ENCODE results near the gene CAMKK1.
"Not testable (repeated sequence)": the region's sequence is repeated elsewhere in the genome, so short reads cannot be mapped to it uniquely, and the experiment has no call there.

The CAMKK1 gene

DNA sequence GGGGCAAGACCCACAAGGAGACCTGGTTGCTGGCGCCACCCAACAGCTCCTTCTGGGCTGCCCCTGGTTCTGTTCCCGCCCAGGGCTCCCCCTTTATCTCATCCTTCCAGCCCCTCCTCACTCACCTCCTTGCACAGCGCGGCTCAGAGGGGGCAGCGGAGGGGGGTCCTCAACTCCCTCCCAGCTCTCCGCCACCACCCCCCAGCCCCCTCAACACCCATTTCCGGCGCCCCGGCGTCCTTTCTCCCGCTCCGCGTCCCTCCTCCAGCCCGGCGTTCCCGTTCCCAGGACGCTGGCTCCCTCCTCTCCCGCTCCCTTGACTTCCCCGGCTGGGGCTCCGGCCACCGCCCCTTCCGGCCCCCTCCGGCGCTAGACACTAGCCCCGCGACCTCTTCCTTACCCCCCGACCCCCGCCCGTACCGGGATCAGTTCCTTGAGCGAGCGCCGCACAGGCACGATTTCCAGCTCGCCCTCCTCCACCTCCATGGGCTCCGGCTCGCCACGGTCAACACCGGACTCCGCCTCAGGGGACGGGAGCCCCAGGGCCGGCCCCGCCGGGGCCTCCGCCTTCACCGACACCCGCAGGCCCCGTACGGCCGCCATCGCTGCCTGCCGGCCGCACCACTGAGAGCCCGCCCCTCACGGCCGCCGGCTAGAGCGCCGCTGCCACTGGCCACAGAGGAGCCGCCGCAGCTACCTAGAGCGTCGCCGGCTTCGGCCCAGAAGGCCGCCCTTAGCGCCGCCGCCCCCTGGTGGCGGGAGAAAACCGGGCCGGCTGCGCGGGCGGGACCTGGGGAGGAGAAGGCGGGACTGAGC is 47.0 kb downstream of the CAMKK1 start, which contains the start of gene NCBP3:
TSS of gene NCBP3 (minus strand) at position 626 of the 816 bp plus-strand sequence. CDS start at position 603, 23 bp downstream.
- DNase-seq (ENCODE audit: low read depth), result peak; percentile 90

DNA sequence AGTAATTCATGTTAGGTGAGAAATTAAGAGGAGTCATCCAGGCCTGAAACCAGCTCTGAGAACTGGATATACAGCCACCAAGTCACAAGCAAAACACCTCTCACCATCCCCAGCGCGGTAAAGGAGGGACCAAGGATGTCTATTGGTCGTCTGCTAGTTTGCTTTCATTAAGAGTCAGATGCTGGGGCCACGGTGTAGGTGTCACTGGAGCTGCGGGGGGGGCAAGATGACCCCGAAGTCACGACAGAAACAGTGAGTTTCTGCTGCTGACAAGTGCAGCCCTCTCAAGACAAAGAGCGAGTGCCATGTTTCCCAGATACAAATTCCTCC is 47.6 kb downstream of the CAMKK1 start:
- DNase-seq (ENCODE audit: low read depth), result peak; percentile 17

DNA sequence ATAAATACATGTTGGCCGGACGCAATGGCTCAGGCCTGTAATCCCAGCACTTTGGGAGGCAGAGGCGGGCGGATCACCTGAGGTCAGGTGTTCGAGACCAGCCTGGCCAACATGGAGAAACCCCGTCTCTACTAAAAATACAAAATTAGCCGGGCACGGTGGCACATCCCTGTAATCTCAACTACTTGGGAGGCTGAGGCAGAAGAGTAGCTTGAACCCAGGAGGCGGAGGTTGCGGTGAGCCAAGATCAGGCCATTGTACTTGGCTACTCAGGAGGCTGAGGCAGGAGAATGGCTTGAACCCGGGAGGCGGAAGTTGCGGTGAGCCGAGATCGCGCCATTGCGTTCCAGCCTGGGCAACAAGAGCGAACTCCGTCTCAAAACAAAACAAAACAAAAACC is 48.3 kb downstream of the CAMKK1 start:
- not testable (repeated sequence) for DNase-seq (ENCODE audit: low read depth)

DNA sequence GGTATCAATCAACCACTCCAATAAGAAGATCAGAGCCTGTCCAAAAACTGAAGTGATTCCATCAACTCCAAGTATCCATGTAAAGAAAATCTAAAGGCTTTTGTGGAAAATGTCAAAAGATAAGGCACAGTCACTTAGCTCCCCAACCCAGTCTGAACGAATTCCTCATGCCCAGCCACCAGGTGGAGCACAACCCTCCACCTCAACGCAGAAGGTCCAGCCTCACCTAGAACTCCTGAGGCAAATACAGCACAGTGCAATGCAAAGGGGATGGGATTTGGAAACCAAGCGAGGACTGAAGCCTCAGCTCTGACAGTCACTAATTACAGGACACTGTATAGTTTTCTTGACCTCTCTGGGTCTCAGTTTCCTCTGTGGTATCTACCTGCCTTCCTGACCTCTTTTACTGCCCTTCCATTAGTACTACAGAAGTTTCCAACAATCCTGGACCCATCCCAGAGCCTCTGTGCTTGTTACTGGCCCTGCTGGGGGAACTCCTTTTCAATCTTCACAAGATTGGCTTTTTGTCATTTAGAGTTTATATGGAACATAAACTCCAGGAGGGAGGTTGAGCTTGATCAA is 48.8 kb downstream of the CAMKK1 start:
- DNase-seq (ENCODE audit: low read depth), result peak; percentile 15

DNA sequence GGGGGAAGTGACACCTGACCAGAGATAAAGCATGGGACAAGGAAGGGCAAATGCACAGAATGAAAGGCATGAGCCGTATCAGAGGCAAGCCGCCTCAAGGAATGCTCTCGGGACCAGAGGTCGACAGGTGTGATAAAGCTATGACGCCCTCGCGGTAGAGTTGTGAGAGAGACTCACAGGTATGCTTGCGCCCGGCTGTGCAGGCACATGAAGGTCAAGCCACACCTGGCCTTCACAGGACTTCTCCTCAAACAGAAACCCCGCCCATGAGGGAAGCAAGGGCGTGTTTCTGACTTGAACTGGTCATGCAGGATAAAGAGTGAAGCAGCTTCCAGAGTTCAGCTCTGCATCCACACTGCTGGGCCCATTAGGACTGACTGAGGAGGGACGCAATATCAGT is 54.6 kb downstream of the CAMKK1 start:
- no peak for DNase-seq (ENCODE audit: low read depth)

DNA sequence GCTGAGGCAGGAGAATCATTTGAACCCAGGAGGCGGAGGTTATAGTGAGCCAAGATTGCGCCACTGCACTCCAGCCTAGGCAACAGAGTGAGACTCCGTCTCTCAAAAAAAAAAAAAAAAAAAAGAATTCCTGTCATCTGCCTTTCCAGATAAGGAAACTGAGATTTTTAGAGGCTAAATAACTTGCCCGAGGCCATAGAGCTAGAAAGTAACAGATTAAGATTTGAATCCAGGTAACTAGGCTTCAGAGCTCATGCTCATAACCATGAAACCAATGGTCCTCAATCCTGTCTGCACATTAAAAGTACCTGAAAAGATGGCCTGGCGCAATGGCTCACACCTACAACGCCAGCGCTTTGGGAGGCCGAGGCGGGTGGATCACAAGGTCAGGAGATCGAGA is 56.3 kb downstream of the CAMKK1 start:
- DNase-seq (ENCODE audit: low read depth), result no peak

DNA sequence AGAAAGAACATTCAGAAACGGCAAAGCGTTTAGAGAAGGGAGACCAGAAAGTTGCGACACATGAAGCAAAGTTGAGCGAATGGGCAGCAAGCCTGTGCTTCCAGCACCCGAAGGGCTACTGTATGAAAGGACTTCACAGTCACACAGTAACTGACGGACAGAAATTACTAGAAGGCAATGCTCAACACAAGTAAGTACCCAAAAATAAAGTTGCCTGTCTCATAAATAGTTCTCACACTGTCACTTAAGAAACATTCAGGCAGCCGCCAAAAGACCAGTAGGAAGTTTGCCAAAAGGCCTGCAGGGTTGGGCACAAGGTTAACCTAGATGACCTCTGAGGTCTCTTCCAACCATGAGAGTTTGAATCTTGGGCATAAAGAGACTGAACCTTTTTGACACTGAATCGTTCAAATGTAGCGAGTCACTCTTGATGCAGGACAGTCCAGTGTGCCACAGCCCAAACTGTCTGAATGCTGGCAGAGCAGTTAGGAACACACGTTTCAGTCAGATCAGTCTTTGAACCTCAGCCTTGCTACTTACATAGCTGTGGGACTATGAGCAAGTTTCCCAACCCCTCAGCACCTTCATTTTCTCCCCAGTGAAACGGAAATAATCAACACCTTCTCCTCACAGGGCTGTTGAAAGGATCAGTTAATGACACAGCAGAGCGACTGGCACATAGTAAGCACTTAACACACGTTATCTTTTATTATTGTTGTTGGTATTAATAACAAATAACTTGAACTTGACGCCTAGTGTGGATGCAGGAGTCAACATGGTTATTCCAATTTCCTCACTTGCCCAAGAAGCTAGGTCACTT is 57.2 kb downstream of the CAMKK1 start:
- no peak for DNase-seq (ENCODE audit: low read depth)

DNA sequence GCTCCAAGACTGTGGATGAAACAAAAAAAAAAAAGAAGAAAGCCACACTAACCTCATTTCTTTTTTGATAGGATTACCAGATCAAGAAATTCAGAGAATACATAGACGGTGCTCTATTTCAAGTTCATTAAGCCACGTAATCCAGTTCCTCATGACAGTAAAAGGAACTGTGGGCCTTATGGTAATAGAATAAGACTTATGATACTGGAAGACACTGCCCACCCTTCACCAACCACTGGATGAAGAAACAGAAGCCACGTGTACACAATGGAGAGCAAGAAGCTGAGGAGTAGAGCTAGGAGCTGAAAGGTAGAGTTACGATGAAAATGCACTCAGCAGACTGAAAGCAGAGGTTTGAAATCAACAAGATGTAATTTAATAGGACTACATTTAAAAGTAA is 58.0 kb downstream of the CAMKK1 start:
- no peak for DNase-seq (ENCODE audit: low read depth)

DNA sequence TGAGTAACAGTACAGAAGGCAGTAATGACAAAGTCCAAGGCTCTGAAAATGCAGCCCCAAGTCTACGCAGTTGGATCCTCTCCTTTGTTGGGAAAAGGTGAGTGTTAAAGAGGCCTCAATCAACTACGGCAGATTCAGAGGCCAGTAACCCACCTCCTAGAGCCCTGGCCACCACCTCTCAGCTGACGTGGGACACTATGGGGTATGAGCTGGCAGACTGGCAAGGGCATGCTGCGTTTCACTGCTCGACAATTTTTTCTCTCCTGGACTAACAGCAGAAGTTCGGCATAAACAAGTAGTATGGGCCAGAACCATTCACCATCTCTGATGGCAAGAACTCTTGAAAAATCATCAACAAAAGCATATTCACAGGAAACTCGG is 64.0 kb downstream of the CAMKK1 start:
- no peak for DNase-seq (ENCODE audit: low read depth)

DNA sequence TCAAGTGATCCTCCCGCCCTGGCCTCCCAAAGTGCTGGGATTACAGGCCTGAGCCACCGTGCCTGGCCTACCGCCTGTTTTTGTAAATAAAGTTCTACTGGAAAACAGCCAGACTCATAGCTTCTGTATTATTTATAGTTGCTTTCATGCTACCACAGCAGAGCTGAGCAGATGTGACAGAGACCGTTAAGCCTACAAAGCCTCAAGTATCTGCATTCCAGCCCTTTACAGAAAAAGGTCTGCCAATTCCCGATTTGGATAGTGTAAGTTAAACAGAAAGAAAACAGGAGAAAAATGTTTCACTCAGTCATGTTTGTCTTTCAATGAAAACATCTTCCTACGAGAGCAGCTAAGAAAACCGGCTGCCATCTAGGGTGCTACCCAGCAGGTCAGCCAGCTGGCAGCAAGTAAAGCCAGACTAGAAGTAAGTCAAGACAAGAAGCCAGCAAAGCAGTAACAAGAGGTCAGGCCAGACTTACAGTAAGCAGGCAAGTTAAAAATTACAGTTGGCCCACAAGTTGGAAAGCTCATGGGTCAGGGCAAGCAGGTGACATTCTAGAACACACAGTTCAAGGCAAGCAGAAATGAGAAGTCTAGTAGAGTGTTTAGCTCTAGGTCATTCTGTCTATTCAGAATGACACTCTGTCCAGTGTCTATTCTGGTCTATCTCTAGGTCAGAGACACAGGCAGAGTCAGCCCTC is 64.6 kb downstream of the CAMKK1 start:
- no peak for DNase-seq (ENCODE audit: low read depth)

DNA sequence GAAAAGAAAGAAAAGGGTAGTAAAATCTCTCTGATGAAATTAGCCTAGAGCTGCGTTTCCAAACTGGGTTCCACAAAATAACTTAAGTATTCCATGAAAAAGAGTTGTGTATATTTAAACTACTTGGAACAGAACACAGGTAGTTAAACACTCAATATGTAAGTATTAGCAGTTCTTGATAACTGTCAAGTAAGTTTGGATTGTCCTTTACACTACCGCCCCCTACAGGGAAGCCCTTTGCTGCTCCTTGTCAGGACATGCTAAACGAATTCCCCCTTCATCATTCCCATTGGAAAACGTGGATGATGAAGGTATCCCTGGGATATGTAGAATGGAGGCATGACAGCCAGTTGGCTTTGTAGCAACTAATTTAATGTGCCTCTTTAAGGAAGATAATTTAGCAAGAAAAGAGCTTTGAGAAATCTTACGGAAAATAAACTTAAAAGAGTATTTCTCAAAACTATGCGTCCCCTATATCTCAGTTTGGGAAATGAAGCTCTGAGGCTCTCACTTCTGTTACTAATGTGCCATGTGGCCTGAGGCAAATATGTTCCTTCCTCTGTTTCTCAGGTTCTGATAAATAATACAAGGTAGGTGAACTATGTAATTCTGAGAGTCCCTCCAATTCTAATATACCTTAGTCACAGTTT is 65.6 kb downstream of the CAMKK1 start:
- DNase-seq (ENCODE audit: low read depth), result peak; percentile 47

DNA sequence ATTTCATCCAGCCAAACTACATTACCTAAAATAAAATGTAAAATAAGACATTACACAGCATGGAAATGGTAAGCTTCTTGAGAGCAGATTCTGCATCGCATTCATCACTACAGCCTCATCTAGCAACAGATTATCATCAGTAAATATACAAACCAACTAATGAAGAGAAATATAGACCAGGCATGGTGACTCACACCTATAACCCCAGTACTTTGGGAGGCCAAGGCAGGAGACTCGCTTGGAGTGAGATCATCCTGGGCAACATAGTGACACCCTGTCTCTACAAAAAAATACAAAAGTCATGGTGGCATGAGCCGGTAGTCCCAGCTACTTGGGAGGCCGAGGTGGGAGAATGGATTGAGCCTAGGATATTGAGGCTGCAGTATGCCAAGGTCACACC is 66.7 kb downstream of the CAMKK1 start:
- DNase-seq (ENCODE audit: low read depth), result no peak

DNA sequence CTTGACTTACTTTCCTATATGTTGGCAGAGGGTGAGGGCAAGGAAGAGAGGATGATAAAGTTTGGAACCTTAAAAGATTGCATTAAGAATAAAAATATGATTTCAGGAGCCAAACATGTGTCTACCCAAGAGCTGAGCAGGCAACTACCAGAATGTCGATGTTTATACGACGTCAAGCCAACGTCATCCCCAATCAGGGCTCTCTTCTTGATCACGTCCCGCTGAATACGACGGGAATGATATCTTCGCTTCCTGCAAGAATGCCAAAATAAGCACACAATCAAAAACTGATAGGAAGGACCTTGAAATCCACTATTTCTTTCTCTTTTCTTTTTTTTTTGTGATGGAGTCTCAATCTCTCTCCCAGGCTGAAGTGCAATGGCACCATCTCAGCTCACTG is 71.8 kb downstream of the CAMKK1 start:
- no peak for DNase-seq (ENCODE audit: low read depth)

DNA sequence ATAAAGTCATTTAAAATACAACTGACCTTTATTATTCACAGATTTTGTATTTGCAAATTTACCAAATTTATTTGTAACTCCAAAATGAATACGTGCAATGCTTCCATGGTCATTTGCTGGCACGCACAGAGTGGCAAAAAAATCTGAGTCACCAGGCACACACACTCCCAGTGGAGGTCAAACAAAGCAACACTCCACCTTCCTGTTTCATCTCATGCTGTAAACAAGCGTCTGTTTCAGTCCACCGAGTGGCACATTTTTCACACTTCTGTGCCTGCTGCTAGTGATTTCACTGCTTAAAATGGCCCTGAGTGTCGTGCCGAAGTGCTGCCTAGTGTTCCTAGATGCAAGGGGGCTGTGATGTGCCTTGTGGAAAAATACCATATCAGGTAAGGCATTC is 74.1 kb downstream of the CAMKK1 start:
- no peak for DNase-seq (ENCODE audit: low read depth)

DNA sequence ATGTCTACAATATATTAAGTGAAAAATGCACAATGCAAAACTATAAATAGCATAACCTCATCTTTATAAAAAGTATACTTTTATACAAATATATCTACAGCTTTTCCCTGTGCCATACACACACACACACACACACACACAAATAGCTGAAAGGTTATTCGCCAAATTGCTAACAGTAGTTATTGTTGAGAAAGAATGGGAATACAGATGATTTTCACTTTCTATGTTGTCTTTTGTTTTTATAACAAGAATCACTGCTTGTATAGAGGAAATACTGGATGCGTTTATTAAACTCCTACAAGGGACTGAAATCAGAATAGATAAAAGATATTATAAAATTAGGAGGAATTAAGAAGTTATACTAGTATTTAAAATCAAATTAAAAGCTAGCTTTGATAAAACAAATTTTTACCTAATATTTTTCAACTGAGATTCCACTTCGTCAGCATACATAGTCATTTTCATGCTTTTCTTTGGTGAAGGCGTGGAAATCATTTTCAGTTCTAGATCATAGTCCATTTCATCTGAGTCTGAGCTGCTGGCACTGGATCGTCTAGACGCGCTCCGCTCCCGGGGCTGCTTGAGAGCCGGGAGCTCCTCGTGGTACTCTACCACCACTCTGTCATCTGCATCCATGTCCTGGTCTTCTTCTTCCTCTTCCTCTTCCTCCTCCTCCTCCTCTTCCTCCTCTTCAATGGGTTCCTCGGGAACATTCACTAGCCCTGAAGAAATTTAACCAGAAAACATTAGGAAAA is 74.8 kb downstream of the CAMKK1 start:
- no peak for DNase-seq (ENCODE audit: low read depth)

DNA sequence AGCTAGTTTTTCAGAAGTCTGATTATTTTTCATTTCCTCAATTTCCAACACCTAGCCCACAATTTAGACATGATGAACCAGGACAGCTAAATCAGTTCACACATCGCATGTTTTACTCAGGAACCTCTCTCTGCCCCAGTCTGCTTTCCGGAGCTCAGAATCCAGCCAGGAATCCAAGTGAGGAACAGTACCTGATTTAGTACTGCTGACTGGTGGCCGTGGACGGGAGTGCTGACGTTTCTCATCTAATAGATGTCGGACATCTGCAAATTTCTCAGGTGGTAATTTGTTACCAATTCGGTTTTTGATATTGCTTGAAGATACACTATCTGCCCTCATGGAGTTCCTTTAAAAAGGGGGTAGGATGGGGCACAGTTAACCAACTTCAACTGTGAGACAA is 76.9 kb downstream of the CAMKK1 start:
- no peak for DNase-seq (ENCODE audit: low read depth)

DNA sequence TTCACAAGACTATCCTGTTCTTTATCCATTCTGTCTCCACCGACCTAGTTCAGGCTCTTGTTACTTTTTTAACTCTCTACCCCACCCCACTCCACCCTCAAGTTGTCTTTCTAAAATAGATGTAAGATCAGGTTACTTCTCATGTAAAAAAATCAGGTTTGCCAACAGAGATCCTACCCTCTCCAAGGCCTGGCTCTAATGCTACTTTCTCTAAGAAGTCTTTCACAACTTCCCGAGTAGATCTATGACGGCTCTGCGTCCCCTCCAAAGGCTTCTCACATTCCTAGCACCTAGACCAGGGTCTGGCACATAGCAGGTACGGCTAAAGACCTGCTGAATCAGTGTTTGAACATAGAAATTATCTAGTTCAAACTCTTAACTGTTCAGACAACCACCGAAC is 77.7 kb downstream of the CAMKK1 start:
- DNase-seq (ENCODE audit: low read depth), result no peak

DNA sequence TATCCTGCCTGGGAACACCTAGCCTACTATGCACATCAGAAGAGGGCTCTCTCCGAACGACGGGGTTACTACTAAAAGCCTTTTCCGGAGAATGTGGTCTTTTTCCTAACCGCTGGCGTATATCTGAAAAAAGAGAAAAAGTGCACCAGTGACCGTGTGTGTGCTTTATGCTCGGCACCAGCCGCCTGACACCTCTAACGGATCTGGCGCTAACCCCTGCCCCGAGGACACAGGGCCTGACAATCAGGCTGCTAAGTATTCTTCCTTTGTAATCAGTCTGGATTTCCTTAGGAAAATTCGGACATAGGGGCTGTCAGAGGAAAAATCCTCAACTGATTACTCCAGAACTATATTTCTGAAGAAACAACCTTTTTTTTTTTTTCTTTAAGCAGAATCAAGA is 78.5 kb downstream of the CAMKK1 start:
- DNase-seq (ENCODE audit: low read depth), result no peak

DNA sequence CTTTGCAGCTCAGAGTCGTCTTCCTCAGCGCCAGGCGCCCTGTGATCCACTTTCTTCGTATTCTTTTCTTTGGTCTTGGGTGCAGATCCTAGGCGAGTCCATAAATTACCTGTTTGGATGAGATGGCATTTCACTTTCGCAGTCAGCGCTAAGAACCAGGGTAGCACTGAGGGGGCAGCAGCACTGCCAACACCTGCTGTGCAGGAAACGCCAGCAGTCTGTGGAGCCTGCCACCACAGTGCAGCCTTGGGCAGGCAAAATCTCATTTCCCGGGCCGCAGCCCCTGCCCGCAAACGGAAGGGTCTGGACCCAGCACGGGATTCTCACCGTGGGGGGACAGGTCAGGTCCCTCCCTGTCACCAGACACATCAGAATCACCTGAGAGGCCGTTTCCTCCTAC is 79.7 kb downstream of the CAMKK1 start:
- DNase-seq (ENCODE audit: low read depth), result no peak

DNA sequence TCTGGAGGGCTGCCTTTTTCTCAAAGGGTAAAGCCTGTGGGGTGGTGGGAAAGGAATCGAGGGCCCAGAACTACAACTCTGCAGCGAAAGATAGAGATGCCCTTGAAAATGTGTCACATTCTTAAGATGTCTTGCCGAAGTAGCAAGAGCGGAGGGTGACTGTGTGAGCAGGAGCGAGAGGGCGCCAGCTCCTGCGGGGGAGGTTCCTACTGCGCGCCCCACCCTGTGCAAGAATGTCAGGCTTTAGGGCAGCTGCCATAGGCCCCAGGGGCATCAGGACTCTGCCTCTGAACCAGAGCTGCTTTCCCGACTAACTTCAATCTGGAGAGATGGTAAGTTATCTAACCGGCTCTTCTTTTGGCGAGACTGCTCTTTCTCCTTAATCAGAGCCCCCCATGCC is 80.1 kb downstream of the CAMKK1 start:
- no peak for DNase-seq (ENCODE audit: low read depth)

DNA sequence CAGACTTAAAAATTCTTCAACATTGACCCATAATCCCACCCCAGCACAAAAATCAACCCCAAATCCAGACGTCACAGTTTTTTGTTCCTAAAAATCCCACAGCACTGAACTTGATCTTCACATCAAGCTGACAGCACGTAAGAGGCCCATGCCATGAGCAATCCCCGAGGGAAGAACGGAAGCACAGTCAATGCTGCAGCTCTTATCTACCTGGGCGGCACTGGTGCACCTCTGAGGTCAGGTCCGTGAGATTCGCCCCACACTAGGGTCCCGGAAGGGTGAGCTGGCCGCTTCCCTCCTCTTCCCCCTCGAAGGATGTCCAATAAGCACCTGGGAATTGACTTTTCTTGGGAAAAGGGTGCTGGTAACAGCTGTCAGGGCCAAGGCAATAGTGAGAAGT is 80.6 kb downstream of the CAMKK1 start:
- no peak for DNase-seq (ENCODE audit: low read depth)

Data from activated T-helper 9 cell treated with anti-CD3 and anti-CD28 coated beads, Interleukin-2, amount 50 U/mL, for 16 hours (primary cell).